CD4-positive, alpha-beta memory T cell (primary cell): Measurements from ENCODE around the gene HLA-DPA1. TPM values are rescaled to one million over a fixed set of nuclear protein-coding genes. Genes with fewer than 3 reads are reported as not detected.
"Not testable (repeated sequence)": the region's sequence is repeated elsewhere in the genome, so short reads cannot be mapped to it uniquely, and the experiment has no call there.

ENCODE experiments used
- CTCF ChIA-PET: fragments of 350-600 bp; sonication (Branson Sonifier 250); formaldehyde crosslinking; loops from one replicate; lab custom pipeline; 2021; ENCODE audit warnings: inconsistent platforms; ENCODE audit not compliant: partially characterized antibody; lab: Charles Lee
- POLR2A ChIA-PET: fragments of 350-600 bp; sonication (Branson Sonifier 250); formaldehyde crosslinking; loops from one replicate; lab custom pipeline; 2021; ENCODE audit not compliant: partially characterized antibody; lab: Charles Lee
- DNase-seq, 5 donors: peaks; one replicate each; pipeline versions ENCODE4 v3.0.0 to v3.0.0-alpha.2; 2020 to 2022; ENCODE audit warnings: mixed read lengths in 1 of 5
- H3K27ac ChIP-seq: one replicate; pipeline ENCODE4 v1.7.0; 2013; ENCODE audit warnings: low read depth, low read length
- H3K27me3 ChIP-seq: 2 replicates; pipeline ENCODE4 v1.7.0; 2013; ENCODE audit warnings: mild to moderate bottlenecking, low read length, moderate library complexity; ENCODE audit not compliant: insufficient read depth
- H3K36me3 ChIP-seq: 2 replicates; pipeline ENCODE4 v1.7.0; 2013; ENCODE audit warnings: mild to moderate bottlenecking, low read length, moderate library complexity; ENCODE audit not compliant: insufficient read depth
- H3K4me1 ChIP-seq: 2 replicates; pipeline ENCODE4 v1.7.0; 2013; ENCODE audit warnings: mild to moderate bottlenecking, low read length, moderate library complexity; ENCODE audit not compliant: insufficient read depth
- H3K4me3 ChIP-seq, 2 donors: one replicate each; pipeline ENCODE4 v1.7.0; 2013; ENCODE audit warnings: low read length in 2 of 2, mild to moderate bottlenecking in 1 of 2
- H3K9me3 ChIP-seq, 2 donors: one replicate each; pipeline ENCODE4 v1.7.0; 2013; ENCODE audit warnings: low read length in 2 of 2, control low read depth in 1 of 2; ENCODE audit not compliant: control insufficient read depth in 1 of 2
- H3K27ac Mint-ChIP-seq, 7 donors: one replicate each; pipeline ENCODE4 v1.8.0; 2020 to 2021; ENCODE audit warnings: mixed read lengths in 7 of 7, mild to moderate bottlenecking in 6 of 7, inconsistent platforms in 3 of 7, moderate library complexity in 3 of 7
- H3K27me3 Mint-ChIP-seq, 2 donors: one replicate each; pipeline ENCODE4 v1.8.0; 2020 to 2021; ENCODE audit warnings: mixed read lengths in 2 of 2
- H3K36me3 Mint-ChIP-seq, 2 donors: one replicate each; pipeline ENCODE4 v1.8.0; 2020 to 2021; ENCODE audit warnings: mixed read lengths in 2 of 2, inconsistent platforms in 1 of 2, mild to moderate bottlenecking in 1 of 2
- H3K4me1 Mint-ChIP-seq, 4 donors: one replicate each; pipeline ENCODE4 v1.8.0; 2020 to 2021; ENCODE audit warnings: mixed read lengths in 4 of 4, mild to moderate bottlenecking in 1 of 4
- H3K4me3 Mint-ChIP-seq, 8 donors: one replicate each; pipeline ENCODE4 v1.8.0; 2020 to 2021; ENCODE audit warnings: mixed read lengths in 8 of 8, mild to moderate bottlenecking in 7 of 8, moderate library complexity in 6 of 8, inconsistent platforms in 3 of 8
- H3K9me3 Mint-ChIP-seq, 8 donors: one replicate each; pipeline ENCODE4 v1.8.0; 2020 to 2021; ENCODE audit warnings: mixed read lengths in 8 of 8, mild to moderate bottlenecking in 5 of 8, inconsistent platforms in 3 of 8, moderate library complexity in 1 of 8
- intact Hi-C: fragments of 100-400 bp; cut with micrococcal nuclease; formaldehyde crosslinking; loops from one replicate; pipeline ENCODE4 v1.15.1; 2023
- polyA plus RNA-seq, 2 donors: library from polyadenylated mRNA; unstranded; fragments of 300-500 nt; fragmentation: Illumina TruSeq; gene quantifications; one replicate each; pipeline ENCODE4 v1.2.3, GENCODE V29; 2021
- total RNA-seq, 2 experiments: library from RNA; stranded (reverse); gene quantifications; one replicate each; pipeline ENCODE4 v1.2.3, GENCODE V29; 2021

HLA-DPA1 gene
- total and polyA plus RNA-seq, 4 experiments from 2014 or later: 17.0 to 41.6 (median 29.1) TPM

GRCh38 chr6:33066917-33067521 is 6.4 kb downstream of the HLA-DPA1 start:
- DNase-seq: no peak
- POLR2A ChIA-PET: no interaction called here
- Histone ChIP-seq H3K27ac (no peak overlapping the region), H3K9me3 (no peaks in the 10 kb centered on the region), H3K36me3 (peaks cover 6% of the 10 kb centered on the region), H3K27me3 (no peaks in the 10 kb centered on the region), H3K4me3 (no peak overlapping the region), H3K4me1 (peaks cover 8% of the 10 kb centered on the region)
- intact Hi-C loops: no loop called here
- Mint-ChIP-seq H3K36me3 (peaks cover 0 to 16% of the 10 kb centered on the region in 2 donors), H3K27me3 (peaks cover 2 to 5% of the 10 kb centered on the region in 2 donors), H3K4me3 (no peak overlapping the region), H3K9me3 (peaks cover 0 to 17% (median 0%) of the 10 kb centered on the region in 8 donors), H3K27ac (peak overlapping the region in 1 of 7 donors; percentile 48), H3K4me1 (peaks cover 4 to 8% (median 6%) of the 10 kb centered on the region in 4 donors)
- CTCF ChIA-PET: no interaction called here

GRCh38 chr6:33065312-33065711 is 8.1 kb downstream of the HLA-DPA1 start:
- no peaks in the 10 kb centered on the region for H3K4me1 Mint-ChIP-seq
- H3K36me3 ChIP-seq: peaks cover 6% of the 10 kb centered on the region

GRCh38 chr6:33064723-33065122 is 8.7 kb downstream of the HLA-DPA1 start:
- H3K36me3 Mint-ChIP-seq: peaks cover 0 to 16% of the 10 kb centered on the region in 2 donors
- no peak for DNase-seq
- intact Hi-C loops: no loop called here
- ChIA-PET CTCF (no interaction called here), POLR2A (no interaction called here)
- no peaks in the 10 kb centered on the region for H3K4me1 ChIP-seq
- H3K27me3 ChIP-seq: no peaks in the 10 kb centered on the region
- H3K27ac Mint-ChIP-seq: no peak overlapping the region
- H3K4me1 Mint-ChIP-seq: no peaks in the 10 kb centered on the region
- peaks cover 0 to 17% (median 0%) of the 10 kb centered on the region in 8 donors for H3K9me3 Mint-ChIP-seq
- H3K27ac ChIP-seq: no peak overlapping the region
- H3K36me3 ChIP-seq: peaks cover 6% of the 10 kb centered on the region
- no peak overlapping the region for H3K4me3 ChIP-seq
- peaks cover 2 to 5% of the 10 kb centered on the region in 2 donors for H3K27me3 Mint-ChIP-seq
- no peaks in the 10 kb centered on the region for H3K9me3 ChIP-seq
- no peak overlapping the region for H3K4me3 Mint-ChIP-seq

More at GRCh38 chr6:33065312-33065711, 8.1 kb downstream of the HLA-DPA1 start:
- Histone ChIP-seq H3K27me3 (no peaks in the 10 kb centered on the region), H3K9me3 (no peaks in the 10 kb centered on the region), H3K4me3 (no peak overlapping the region), H3K27ac (no peak overlapping the region), H3K4me1 (no peaks in the 10 kb centered on the region)
- DNase-seq: no peak
- H3K27ac Mint-ChIP-seq: no peak overlapping the region
- CTCF ChIA-PET: no interaction called here
- H3K4me3 Mint-ChIP-seq: no peak overlapping the region
- intact Hi-C loops: no loop called here
- peaks cover 0 to 17% (median 0%) of the 10 kb centered on the region in 8 donors for H3K9me3 Mint-ChIP-seq
- H3K27me3 Mint-ChIP-seq: peaks cover 2 to 5% of the 10 kb centered on the region in 2 donors
- POLR2A ChIA-PET: no interaction called here
- peaks cover 0 to 16% of the 10 kb centered on the region in 2 donors for H3K36me3 Mint-ChIP-seq

GRCh38 chr6:33063435-33063834 is 10.0 kb downstream of the HLA-DPA1 start:
- DNase-seq, H3K4me1 ChIP-seq, H3K9me3 ChIP-seq, H3K36me3 ChIP-seq, H3K4me1 Mint-ChIP-seq, H3K4me3 ChIP-seq, H3K27me3 ChIP-seq, H3K4me3 Mint-ChIP-seq, H3K27ac Mint-ChIP-seq, H3K27ac ChIP-seq, CTCF ChIA-PET, POLR2A ChIA-PET, H3K27me3 Mint-ChIP-seq, intact Hi-C loops: not testable (repeated sequence)
- H3K9me3 Mint-ChIP-seq: peaks cover 0 to 17% (median 0%) of the 10 kb centered on the region in 8 donors
- H3K36me3 Mint-ChIP-seq: peaks cover 0 to 13% of the 10 kb centered on the region in 2 donors

- H3K4me3 Mint-ChIP-seq: no peak overlapping the region
- DNase-seq: no peak
- ChIA-PET POLR2A (interaction anchor here (0.6 kb wide), 1 partner anchor 164 kb away, joined by 3 read pairs; no protein-coding TSS in a partner anchor), CTCF (no interaction called here)
- H3K4me1 ChIP-seq: no peaks in the 10 kb centered on the region
- H3K36me3 Mint-ChIP-seq: peaks cover 0 to 3% of the 10 kb centered on the region in 2 donors
- H3K27ac Mint-ChIP-seq: no peak overlapping the region
- no peak overlapping the region for H3K4me3 ChIP-seq
- intact Hi-C loops: no loop called here
- peaks cover 0 to 13% (median 0%) of the 10 kb centered on the region in 8 donors for H3K9me3 Mint-ChIP-seq
- no peaks in the 10 kb centered on the region for H3K36me3 ChIP-seq
- H3K27me3 ChIP-seq: no peaks in the 10 kb centered on the region
- H3K4me1 Mint-ChIP-seq: peaks cover 0 to 5% (median 1%) of the 10 kb centered on the region in 4 donors
- H3K27me3 Mint-ChIP-seq: peaks cover 2 to 5% of the 10 kb centered on the region in 2 donors
- H3K27ac ChIP-seq: no peak overlapping the region
- no peaks in the 10 kb centered on the region for H3K9me3 ChIP-seq
Observed at GRCh38 chr6:33061987-33062386, 11.5 kb downstream of the HLA-DPA1 start.

- ChIA-PET CTCF (interaction anchor here (1.2 kb wide), 1 partner anchor 32 kb away, joined by 3 read pairs; no protein-coding TSS in a partner anchor), POLR2A (no interaction called here)
- Mint-ChIP-seq H3K27me3 (peaks cover 0 to 11% of the 10 kb centered on the region in 2 donors), H3K9me3 (peaks cover 0 to 2% (median 0%) of the 10 kb centered on the region in 8 donors), H3K4me1 (peaks cover 0 to 6% (median 1%) of the 10 kb centered on the region in 4 donors), H3K27ac (no peak overlapping the region), H3K4me3 (no peak overlapping the region), H3K36me3 (no peaks in the 10 kb centered on the region)
- Histone ChIP-seq H3K4me3 (no peak overlapping the region), H3K27ac (no peak overlapping the region), H3K9me3 (no peaks in the 10 kb centered on the region), H3K27me3 (no peaks in the 10 kb centered on the region), H3K36me3 (no peaks in the 10 kb centered on the region), H3K4me1 (no peaks in the 10 kb centered on the region)
- intact Hi-C loops: no loop called here
- no peak for DNase-seq
Observed at GRCh38 chr6:33057222-33058150, 16.0 kb downstream of the HLA-DPA1 start.

- H3K4me3 Mint-ChIP-seq: no peak overlapping the region
- ChIA-PET CTCF (no interaction called here), POLR2A (no interaction called here)
- peaks cover 0 to 6% (median 1%) of the 10 kb centered on the region in 4 donors for H3K4me1 Mint-ChIP-seq
- H3K4me3 ChIP-seq: no peak overlapping the region
- no peak for DNase-seq
- peaks cover 0 to 2% (median 0%) of the 10 kb centered on the region in 8 donors for H3K9me3 Mint-ChIP-seq
- no peaks in the 10 kb centered on the region for H3K36me3 Mint-ChIP-seq
- intact Hi-C loops: no loop called here
- no peaks in the 10 kb centered on the region for H3K9me3 ChIP-seq
- H3K27me3 Mint-ChIP-seq: peaks cover 15 to 28% of the 10 kb centered on the region in 2 donors
- no peak overlapping the region for H3K27ac Mint-ChIP-seq
- no peaks in the 10 kb centered on the region for H3K36me3 ChIP-seq
- H3K27me3 ChIP-seq: peaks cover under 1% of the 10 kb centered on the region
- H3K27ac ChIP-seq: no peak overlapping the region
- no peaks in the 10 kb centered on the region for H3K4me1 ChIP-seq
Observed at GRCh38 chr6:33053230-33053629, 20.2 kb downstream of the HLA-DPA1 start.
